Ovary (tissue), 9 donors: ENCODE results near the gene MCEMP1. TPM values are rescaled to one million over a fixed set of nuclear protein-coding genes. Genes with fewer than 3 reads are reported as not detected.

Experiments
- DNase-seq, 5 donors: peaks; one replicate each; pipeline ENCODE4 v3.0.0-alpha.2; 2019 to 2020
- H3K27ac ChIP-seq, 2 donors: fragments of 200-600 bp; one replicate each; pipeline versions ENCODE4 v1.5.1 to v1.8.0; 2019 to 2022
- H3K27me3 ChIP-seq: fragments of 200-600 bp; one replicate; pipeline ENCODE4 v1.8.0; 2022
- H3K36me3 ChIP-seq: fragments of 200-600 bp; sonication (generic); one replicate; pipeline ENCODE4 v1.5.1; 2019
- H3K4me1 ChIP-seq: one replicate; pipeline ENCODE4 v1.8.1; 2013; ENCODE audit warnings: mild to moderate bottlenecking, moderate library complexity; ENCODE audit not compliant: insufficient read depth
- H3K4me3 ChIP-seq: fragments of 200-600 bp; sonication (generic); one replicate; pipeline ENCODE4 v1.5.1; 2017
- H3K9me3 ChIP-seq, 2 donors: fragments of 200-600 bp in 1 of 2; sonication (generic) in 1 of 2; one replicate each; pipeline versions ENCODE4 v1.5.1 to v1.8.1; 2013 to 2019; ENCODE audit warnings: mild to moderate bottlenecking in 1 of 2, moderate library complexity in 1 of 2
- EP300 ChIP-seq: sonication (generic); formaldehyde crosslinking; IDR thresholded peaks from one replicate; pipeline ENCODE4 v1.6.1; 2017; ENCODE audit warnings: antibody characterized with exemption
- POLR2A ChIP-seq: fragments of 450-650 bp; IDR thresholded peaks from one replicate; pipeline ENCODE4 v1.6.1; 2017; ENCODE audit warnings: antibody characterized with exemption, mild to moderate bottlenecking, moderate library complexity
- WGBS, 3 donors: extraction: QIAGEN DNeasy Blood & Tissue Kit in 1 of 3; methylation state at CpG; one replicate each; pipeline versions ENCODE4 v1.1.5 to v1.1.7; 2013 to 2017; 5-methylcytosine and 5-hydroxymethylcytosine counted together
- intact Hi-C, 4 donors: fragments of 100-400 bp; cut with DNase I; formaldehyde crosslinking; loops; one replicate each; pipeline versions ENCODE4 v1.11.0 to v1.15.1; 2022 to 2023
- polyA plus RNA-seq, 2 donors: library from polyadenylated mRNA; stranded (reverse); fragments of 200-250 nt in 1 of 2; fragments of 350-450 nt in 1 of 2; fragmentation: Illumina TruSeq in 1 of 2; extraction: RNeasy Lipid Tissue Mini Kit (QIAGEN cat#74804) in 1 of 2; gene quantifications; one replicate each; pipeline ENCODE4 v1.2.3, GENCODE V29; 2013 to 2014
- total RNA-seq, 7 donors: library from RNA; depleted of rRNA in 2 of 7; stranded (reverse); fragments of >200 nt in 2 of 7; fragmentation: NEBNext Ultra II Directional in 3 of 7; extraction: Animal tissue kit (Norgen Biotek cat#: 25700) in 3 of 7; gene quantifications; one replicate each; pipeline versions ENCODE4 v1.1.0 to v1.2.4, GENCODE V29; 2016 to 2023
- TF ChIP-seq, protein P1 (sequence below), 3 donors: fragments of 450-650 bp in 2 of 3; fragments of 200-600 bp in 1 of 3; IDR thresholded peaks; one replicate each; pipeline versions ENCODE4 v1.5.1 to v1.8.0; 2016 to 2022; ENCODE audit warnings: antibody characterized with exemption in 3 of 3, mild to moderate bottlenecking in 1 of 3
- donor health status: DM: no; HTN: no; CAD: no; lungs with moderate emphysema.
- donor health status: DM: no; HTN: no; CAD: no.
- donor health status: Bipolar disorder and iron deficiency.
- donor health status: DM: yes; HTN: yes; CAD: no.
- donor health status: DM: no; HTN: no; CAD: no.
- donor health status: DM: yes; HTN: yes; CAD: no.

The MCEMP1 gene
- total and polyA plus RNA-seq, 9 donors: 0.06 to 0.83 (median 0.25) TPM; not detected in 5

DNA sequence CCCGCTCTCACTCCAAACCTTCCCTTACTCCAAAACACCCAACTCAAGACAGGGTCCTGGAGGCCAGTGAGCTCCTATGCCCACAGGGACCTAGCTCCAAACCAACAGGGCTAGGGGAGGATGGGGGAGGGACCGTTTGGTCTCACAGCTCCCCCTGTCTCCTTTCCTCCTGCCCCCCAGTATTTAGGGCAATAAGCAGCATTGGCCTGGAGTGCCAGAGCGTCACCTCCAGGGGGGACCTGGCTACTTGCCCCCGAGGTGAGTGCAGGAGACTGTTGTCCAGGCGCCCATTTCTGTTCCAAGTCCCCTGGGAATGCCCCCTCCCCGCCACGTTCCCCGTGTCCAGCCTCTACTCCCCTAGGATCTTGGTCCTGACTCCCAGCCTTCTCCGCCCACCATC lies 7.2 kb upstream of the MCEMP1 start:
- no peaks in the 10 kb centered on the region for H3K27me3 ChIP-seq
- no peak overlapping the region for H3K27ac ChIP-seq
- H3K4me3 ChIP-seq: no peak overlapping the region
- intact Hi-C loops: loop anchor here in 1 of 4 donors (10.0 kb wide), 1 partner anchor 315 kb away; no protein-coding TSS in a partner anchor
- no peak for DNase-seq
- no peaks in the 10 kb centered on the region for H3K36me3 ChIP-seq
- H3K4me1 ChIP-seq: no peaks in the 10 kb centered on the region
- WGBS, 3 donors: 15 to 22% (median 16%) methylated on average over 9 of the region's 9 CpGs
- TF ChIP-seq POLR2A (no peak), EP300 (no peak)
- TF ChIP-seq, protein P1, sequence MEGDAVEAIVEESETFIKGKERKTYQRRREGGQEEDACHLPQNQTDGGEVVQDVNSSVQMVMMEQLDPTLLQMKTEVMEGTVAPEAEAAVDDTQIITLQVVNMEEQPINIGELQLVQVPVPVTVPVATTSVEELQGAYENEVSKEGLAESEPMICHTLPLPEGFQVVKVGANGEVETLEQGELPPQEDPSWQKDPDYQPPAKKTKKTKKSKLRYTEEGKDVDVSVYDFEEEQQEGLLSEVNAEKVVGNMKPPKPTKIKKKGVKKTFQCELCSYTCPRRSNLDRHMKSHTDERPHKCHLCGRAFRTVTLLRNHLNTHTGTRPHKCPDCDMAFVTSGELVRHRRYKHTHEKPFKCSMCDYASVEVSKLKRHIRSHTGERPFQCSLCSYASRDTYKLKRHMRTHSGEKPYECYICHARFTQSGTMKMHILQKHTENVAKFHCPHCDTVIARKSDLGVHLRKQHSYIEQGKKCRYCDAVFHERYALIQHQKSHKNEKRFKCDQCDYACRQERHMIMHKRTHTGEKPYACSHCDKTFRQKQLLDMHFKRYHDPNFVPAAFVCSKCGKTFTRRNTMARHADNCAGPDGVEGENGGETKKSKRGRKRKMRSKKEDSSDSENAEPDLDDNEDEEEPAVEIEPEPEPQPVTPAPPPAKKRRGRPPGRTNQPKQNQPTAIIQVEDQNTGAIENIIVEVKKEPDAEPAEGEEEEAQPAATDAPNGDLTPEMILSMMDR (IDR thresholded peaks at IDR 0.05): no peak
- H3K9me3 ChIP-seq: no peaks in the 10 kb centered on the region

GRCh38 chr19:7670150-7670783 lies 6.6 kb upstream of the MCEMP1 start:
- Histone ChIP-seq H3K9me3 (no peaks in the 10 kb centered on the region), H3K36me3 (no peaks in the 10 kb centered on the region), H3K27me3 (no peaks in the 10 kb centered on the region), H3K27ac (no peak overlapping the region), H3K4me3 (no peak overlapping the region), H3K4me1 (no peaks in the 10 kb centered on the region)
- WGBS, 3 donors: 1% methylated on average over 31 to 43 of the region's 43 CpGs
- intact Hi-C loops: loop anchor here in 1 of 4 donors (10.0 kb wide), 1 partner anchor 315 kb away; no protein-coding TSS in a partner anchor
- TF ChIP-seq POLR2A (no peak), EP300 (no peak)
- TF ChIP-seq, protein P1 (IDR thresholded peaks at IDR 0.05): no peak
- DNase-seq: no peak

GRCh38 chr19:7670790-7671189 lies 6.1 kb upstream of the MCEMP1 start:
- Histone ChIP-seq H3K27ac (no peak overlapping the region), H3K9me3 (no peaks in the 10 kb centered on the region), H3K4me3 (no peak overlapping the region), H3K36me3 (no peaks in the 10 kb centered on the region), H3K4me1 (no peaks in the 10 kb centered on the region), H3K27me3 (no peaks in the 10 kb centered on the region)
- no peak for DNase-seq
- 15 to 30% (median 29%) methylated on average over 9 of the region's 9 CpGs for WGBS, 3 donors
- intact Hi-C loops: loop anchor here in 1 of 4 donors (10.0 kb wide), 1 partner anchor 316 kb away; no protein-coding TSS in a partner anchor
- TF ChIP-seq, protein P1 (IDR thresholded peaks at IDR 0.05): no peak
- no peak for TF ChIP-seq EP300
- TF ChIP-seq POLR2A: no peak

DNA sequence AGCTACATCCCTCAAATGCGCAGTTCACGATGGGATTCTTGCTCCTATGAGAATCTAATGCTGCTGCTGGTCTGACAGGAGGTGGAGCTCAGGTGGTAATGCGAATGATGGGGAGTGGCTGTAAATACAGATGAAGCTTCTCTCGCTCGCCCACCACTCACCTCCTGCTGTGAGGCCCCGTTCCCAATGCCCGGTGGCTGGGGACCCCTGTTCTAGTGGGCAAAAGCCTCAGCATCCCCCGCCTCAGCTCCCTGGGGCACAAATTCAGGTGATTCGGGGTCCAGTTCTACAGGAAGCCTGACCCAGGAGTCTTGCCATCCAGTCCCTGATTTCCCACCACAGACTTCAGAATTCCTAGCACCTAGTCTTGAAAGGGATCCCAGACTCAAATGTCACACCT lies 4.4 kb upstream of the MCEMP1 start:
- Histone ChIP-seq H3K36me3 (no peaks in the 10 kb centered on the region), H3K4me1 (no peaks in the 10 kb centered on the region), H3K27me3 (no peaks in the 10 kb centered on the region), H3K27ac (no peak overlapping the region), H3K9me3 (no peaks in the 10 kb centered on the region), H3K4me3 (no peak overlapping the region)
- TF ChIP-seq, protein P1 (IDR thresholded peaks at IDR 0.05): no peak
- TF ChIP-seq EP300 (no peak), POLR2A (no peak)
- intact Hi-C loops: loop anchor here in 1 of 4 donors (10.0 kb wide), 1 partner anchor 318 kb away; no protein-coding TSS in a partner anchor
- no peak for DNase-seq
- WGBS, 3 donors: 39 to 47% (median 42%) methylated on average over 9 of the region's 9 CpGs
